Liver (tissue), 9 donors: Measurements from ENCODE around the gene KCNIP1. TPM values are rescaled to one million over a fixed set of nuclear protein-coding genes. Genes with fewer than 3 reads are reported as not detected.

Experiments used
- DNase-seq: peaks from one replicate; pipeline ENCODE4 v3.0.0-alpha.2; 2017; ENCODE audit warnings: low spot score
- H3K27ac ChIP-seq, 2 donors: one replicate each; pipeline ENCODE4 v1.7.0; 2013; ENCODE audit warnings: inconsistent platforms in 2 of 2, low read length in 2 of 2, control low read depth in 1 of 2, low read depth in 1 of 2, mild to moderate bottlenecking in 1 of 2
- H3K27me3 ChIP-seq, 4 donors: one replicate each; pipeline versions ENCODE4 v1.6.1 to v1.7.0; 2013; ENCODE audit warnings: low read length in 3 of 4, inconsistent platforms in 1 of 4, mild to moderate bottlenecking in 1 of 4, moderate library complexity in 1 of 4; ENCODE audit not compliant: control insufficient read depth in 4 of 4, insufficient read depth in 4 of 4
- H3K36me3 ChIP-seq, 4 donors: one replicate each; pipeline versions ENCODE4 v1.6.1 to v1.7.0; 2013; ENCODE audit warnings: low read length in 3 of 4, mild to moderate bottlenecking in 3 of 4, low read depth in 1 of 4, moderate library complexity in 1 of 4; ENCODE audit not compliant: control insufficient read depth in 4 of 4, insufficient read depth in 3 of 4
- H3K4me1 ChIP-seq, 4 donors: one replicate each; pipeline versions ENCODE4 v1.6.1 to v1.7.0; 2013; ENCODE audit warnings: low read length in 3 of 4, mild to moderate bottlenecking in 3 of 4, moderate library complexity in 1 of 4; ENCODE audit not compliant: control insufficient read depth in 4 of 4, insufficient read depth in 4 of 4
- H3K4me3 ChIP-seq, 3 donors: one replicate each; pipeline versions ENCODE4 v1.6.1 to v1.7.0; 2013; ENCODE audit warnings: low read length in 3 of 3, control low read depth in 1 of 3, low read depth in 1 of 3, mild to moderate bottlenecking in 1 of 3
- H3K9ac ChIP-seq, 2 donors: one replicate each; pipeline ENCODE4 v1.7.0; 2013; ENCODE audit warnings: low read length in 2 of 2, mild to moderate bottlenecking in 2 of 2, moderate library complexity in 2 of 2, control low read depth in 1 of 2, low read depth in 1 of 2
- H3K9me3 ChIP-seq, 4 donors: one replicate each; pipeline versions ENCODE4 v1.6.1 to v1.7.0; 2013; ENCODE audit warnings: low read length in 3 of 4; ENCODE audit not compliant: control insufficient read depth in 4 of 4
- ATF3 ChIP-seq: IDR thresholded peaks from 2 replicates; pipeline ENCODE4 v1.6.1; 2016; ENCODE audit warnings: antibody characterized with exemption
- CTCF ChIP-seq: fragments of 150-350 bp; IDR thresholded peaks from 2 replicates; pipeline ENCODE4 v1.5.1; 2017; ENCODE audit warnings: improper control_type of control experiment, low read depth, low read length; ENCODE audit not compliant: missing input control
- EGR1 ChIP-seq, 2 donors: IDR thresholded peaks; 2 replicates each; pipeline ENCODE4 v1.6.1; 2016 to 2018; ENCODE audit warnings: antibody characterized with exemption in 2 of 2, low read depth in 2 of 2
- FOXA1 ChIP-seq: IDR thresholded peaks from 2 replicates; pipeline ENCODE4 v1.6.1; 2016; ENCODE audit warnings: antibody characterized with exemption
- FOXA2 ChIP-seq: IDR thresholded peaks from 2 replicates; pipeline ENCODE4 v1.6.1; 2016; ENCODE audit warnings: antibody characterized with exemption
- GABPA ChIP-seq, 2 donors: IDR thresholded peaks in 1 of 2; conservative IDR thresholded peaks in 1 of 2; 2 replicates each; pipeline ENCODE4 v1.6.1; 2016; ENCODE audit warnings: antibody characterized with exemption in 2 of 2, mild to moderate bottlenecking in 1 of 2, moderate library complexity in 1 of 2
- HNF4A ChIP-seq, 2 donors: conservative IDR thresholded peaks; 2 replicates each; pipeline ENCODE4 v1.6.1; 2016; ENCODE audit warnings: antibody characterized with exemption in 2 of 2, mild to moderate bottlenecking in 2 of 2
- HNF4G ChIP-seq: IDR thresholded peaks from 2 replicates; pipeline ENCODE4 v1.6.1; 2016; ENCODE audit warnings: antibody characterized with exemption
- JUND ChIP-seq, 2 donors: IDR thresholded peaks; 2 replicates each; pipeline ENCODE4 v1.6.1; 2016; ENCODE audit warnings: antibody characterized with exemption in 2 of 2
- MAX ChIP-seq: IDR thresholded peaks from 2 replicates; pipeline ENCODE4 v1.6.1; 2016; ENCODE audit warnings: antibody characterized with exemption
- RAD21 ChIP-seq, 2 donors: IDR thresholded peaks; 2 replicates each; pipeline ENCODE4 v1.6.1; 2016; ENCODE audit warnings: antibody characterized with exemption in 2 of 2, mild to moderate bottlenecking in 2 of 2
- RXRA ChIP-seq, 2 donors: IDR thresholded peaks; 2 replicates each; pipeline ENCODE4 v1.6.1; 2017 to 2018; ENCODE audit warnings: antibody characterized with exemption in 2 of 2, mild to moderate bottlenecking in 1 of 2
- SP1 ChIP-seq: IDR thresholded peaks from 2 replicates; pipeline ENCODE4 v1.6.1; 2018; ENCODE audit warnings: antibody characterized with exemption, mild to moderate bottlenecking
- TAF1 ChIP-seq: conservative IDR thresholded peaks from 2 replicates; pipeline ENCODE4 v1.6.1; 2016; ENCODE audit warnings: antibody characterized with exemption, mild to moderate bottlenecking
- ZBTB33 ChIP-seq: IDR thresholded peaks from 2 replicates; pipeline ENCODE4 v1.6.1; 2016; ENCODE audit warnings: antibody characterized with exemption
- WGBS: extraction: QIAGEN DNeasy Blood & Tissue Kit; methylation state at CpG from one replicate; pipeline ENCODE4 v1.1.7; 2013; 5-methylcytosine and 5-hydroxymethylcytosine counted together
- polyA plus RNA-seq, 2 donors: library from polyadenylated mRNA; stranded (reverse) in 1 of 2; unstranded in 1 of 2; fragments of 200-250 nt in 1 of 2; fragments of >200 nt in 1 of 2; fragmentation: Nextera tagmentation in 1 of 2; extraction: Ambion mirVana in 1 of 2; gene quantifications; one replicate each; pipeline versions ENCODE4 v1.2.1 to v1.2.3, GENCODE V29; 2013 to 2015
- total RNA-seq, 2 donors: library from RNA; depleted of rRNA; stranded (reverse); fragments of >200 nt; gene quantifications; one replicate each; pipeline ENCODE4 v1.2.3, GENCODE V29; 2014
- donor health status: healthy.
- donor health status: healthy.
- donor health status: healthy.
- donor health status: healthy.
- donor health status: healthy.

The KCNIP1 gene
- total and polyA plus RNA-seq, 4 donors, result 0.08 to 0.23 TPM; not detected in 2

- peaks cover 0 to 3% (median 0%) of the 10 kb centered on the region in 4 donors for H3K27me3 ChIP-seq
- no peak overlapping the region for H3K9ac ChIP-seq
- no peak for DNase-seq
- no peak overlapping the region for H3K4me3 ChIP-seq
- no peaks in the 10 kb centered on the region for H3K9me3 ChIP-seq
- H3K36me3 ChIP-seq, result no peaks in the 10 kb centered on the region
- TF ChIP-seq RAD21 (IDR thresholded peaks at IDR 0.05), result no peak
- TF ChIP-seq ATF3, result no peak
- TF ChIP-seq HNF4G, result no peak
- TF ChIP-seq ZBTB33, result no peak
- TF ChIP-seq TAF1, result no peak
- TF ChIP-seq EGR1 (IDR thresholded peaks at IDR 0.05; ENCODE audit: low read depth in 2 of 2), result no peak
- no peak for TF ChIP-seq CTCF
- TF ChIP-seq SP1, result no peak
- no peak overlapping the region for H3K27ac ChIP-seq
- H3K4me1 ChIP-seq, result no peaks in the 10 kb centered on the region
- 62% methylated on average over 5 of the region's 5 CpGs for WGBS
These were observed 87.2 kb downstream of the KCNIP1 start for GRCh38 chr5:170591054-170591453.

GRCh38 chr5:170596482-170597044 is 92.7 kb downstream of the KCNIP1 start:
- Histone ChIP-seq H3K4me1 (no peaks in the 10 kb centered on the region), H3K9ac (no peak overlapping the region), H3K36me3 (no peaks in the 10 kb centered on the region), H3K4me3 (no peak overlapping the region), H3K9me3 (no peaks in the 10 kb centered on the region), H3K27ac (no peak overlapping the region), H3K27me3 (peaks cover 0 to 5% (median 2%) of the 10 kb centered on the region in 4 donors)
- 74% methylated on average over 4 of the region's 4 CpGs for WGBS
- DNase-seq, result no peak
- TF ChIP-seq RAD21 (IDR thresholded peaks at IDR 0.05) (no peak), MAX (no peak), RXRA (IDR thresholded peaks at IDR 0.05) (no peak), FOXA1 (no peak), SP1 (no peak), EGR1 (IDR thresholded peaks at IDR 0.05; ENCODE audit: low read depth in 2 of 2) (no peak), CTCF (no peak), JUND (IDR thresholded peaks at IDR 0.05) (no peak), ZBTB33 (no peak), HNF4G (no peak), GABPA (IDR thresholded peaks at IDR 0.05 in 1 of 2, conservative IDR thresholded peaks at IDR 0.05 in 1 of 2) (no peak), FOXA2 (no peak), ATF3 (no peak), HNF4A (conservative IDR thresholded peaks at IDR 0.05) (no peak)
